AG04450 (cell line): Measurements from ENCODE around the gene TMEM39B. TPM values are rescaled to one million over a fixed set of nuclear protein-coding genes. Genes with fewer than 3 reads are reported as not detected.
A peak's percentile ranks its signal among the peaks of the same experiment; 100 is the strongest.
"Not testable (repeated sequence)": the region's sequence is repeated elsewhere in the genome, so short reads cannot be mapped to it uniquely, and the experiment has no call there.

Experiments
- CTCF ChIA-PET: fragments of 300-600, 350-600 bp; formaldehyde crosslinking; extraction: SDS; loops from one replicate; lab custom pipeline; 2022; ENCODE audit warnings: antibody characterized with exemption, inconsistent platforms; lab: Charles Lee
- POLR2A ChIA-PET: fragments of 350-600 bp; formaldehyde crosslinking; extraction: SDS; loops from one replicate; lab custom pipeline; 2021; ENCODE audit warnings: antibody characterized with exemption, inconsistent platforms; lab: Yijun Ruan, JAX
- DNase-seq: peaks from one replicate; pipeline ENCODE4 v3.0.0-alpha.2; 2011; ENCODE audit warnings: low read depth, low spot score
- H3K27ac ChIP-seq: one replicate; pipeline ENCODE4 v1.5.1; 2012; ENCODE audit warnings: low read depth, low read length, control low read depth
- H3K27me3 ChIP-seq: one replicate; pipeline ENCODE4 v1.6.0; 2012; ENCODE audit warnings: low read length; ENCODE audit not compliant: control insufficient read depth, insufficient read depth
- H3K4me3 ChIP-seq: 2 replicates; pipeline ENCODE4 v1.5.1; 2011; ENCODE audit warnings: mild to moderate bottlenecking, low read depth, low read length, control low read depth
- H3K9me3 ChIP-seq: 2 replicates; pipeline ENCODE4 v1.5.1; 2012; ENCODE audit warnings: low read length; ENCODE audit not compliant: control insufficient read depth, insufficient read depth
- CTCF ChIP-seq: IDR thresholded peaks from 2 replicates; pipeline ENCODE4 v1.5.1; 2011; ENCODE audit warnings: low read depth, low read length, control low read depth, inconsistent platforms
- polyA plus RNA-seq: library from polyadenylated mRNA; depleted of rRNA; stranded (reverse); fragments of >200 nt; gene quantifications from 2 replicates; pipeline ENCODE4 v1.2.3, GENCODE V29; 2011

Gene TMEM39B
- polyA plus RNA-seq, 1 experiment: 16.2 TPM

DNA sequence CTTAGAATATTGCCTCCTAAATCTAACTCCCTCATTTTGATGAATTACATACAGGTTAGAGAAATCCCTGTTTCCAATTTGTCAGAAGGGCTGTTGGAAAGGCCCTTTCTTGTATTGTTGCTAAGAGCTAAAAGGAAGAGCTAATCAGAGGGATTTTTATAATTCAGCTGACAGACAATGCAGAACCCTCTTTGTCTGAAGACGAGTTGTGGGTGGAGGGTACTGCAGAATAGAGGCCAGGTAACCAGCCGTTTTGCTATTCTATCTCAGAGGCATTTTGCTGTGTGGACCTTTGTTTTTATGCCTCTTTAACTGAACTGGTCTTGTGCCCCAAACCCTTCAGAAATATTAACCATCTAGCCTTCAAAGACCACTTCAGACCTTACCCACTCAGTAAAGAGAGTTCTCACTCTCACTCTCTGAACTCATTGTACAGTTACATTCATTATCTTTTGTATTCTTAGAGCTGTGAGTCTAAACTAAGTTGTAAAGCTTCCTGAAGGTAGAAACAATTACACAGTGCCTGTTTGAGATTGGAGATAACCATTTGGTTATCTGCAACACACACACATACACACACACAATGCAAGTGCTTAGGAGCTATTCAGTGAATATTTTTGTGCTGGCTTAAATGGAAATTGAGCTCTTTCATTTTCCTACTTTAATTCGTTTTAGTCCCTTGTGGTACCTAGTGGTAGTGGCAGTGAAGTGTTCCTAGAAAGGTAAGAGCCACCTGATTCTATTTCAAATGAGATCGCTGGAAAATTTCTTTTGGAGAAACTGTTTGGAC lies 54.9 kb downstream of the TMEM39B start:
- Histone ChIP-seq H3K4me3 (no peak overlapping the region), H3K27me3 (no peaks in the 10 kb centered on the region), H3K27ac (no peak overlapping the region), H3K9me3 (no peaks in the 10 kb centered on the region)
- CTCF ChIA-PET: interaction anchor here (0.5 to 1.5 kb wide), 5 partner anchors 9 to 180 kb away, joined by 3 to 4 read pairs (median 4); partner anchors contain the start of gene TMEM39B
- DNase-seq: no peak
- POLR2A ChIA-PET: no interaction called here
- TF ChIP-seq CTCF: no peak

DNA sequence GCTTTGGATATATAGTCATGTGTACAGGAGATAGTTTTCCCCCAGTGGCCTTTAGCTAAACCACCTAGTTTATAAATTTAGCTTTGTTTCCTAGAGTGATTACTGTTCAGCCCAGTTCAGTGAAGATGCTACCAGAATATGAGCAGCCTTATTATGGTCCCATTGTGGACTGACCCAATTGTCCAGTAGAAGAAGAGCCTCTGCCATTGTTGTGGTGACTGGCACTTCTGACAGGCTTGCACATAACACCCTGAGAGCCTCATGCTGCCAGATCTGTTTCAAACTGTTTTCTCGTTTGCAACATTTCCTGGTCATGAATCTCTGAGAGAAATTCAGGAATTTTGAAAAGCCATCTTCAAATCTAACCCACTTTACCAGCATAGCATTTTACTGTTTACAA lies 55.7 kb downstream of the TMEM39B start:
- Histone ChIP-seq H3K27me3 (no peaks in the 10 kb centered on the region), H3K9me3 (no peaks in the 10 kb centered on the region), H3K27ac (no peak overlapping the region), H3K4me3 (no peak overlapping the region)
- TF ChIP-seq CTCF: no peak
- ChIA-PET CTCF (interaction anchor here (0.5 to 1.5 kb wide), 4 partner anchors 10 to 180 kb away, joined by 3 to 4 read pairs (median 4); no protein-coding TSS in a partner anchor), POLR2A (interaction anchor here (0.7 kb wide), 1 partner anchor 10 kb away, joined by 3 read pairs; no protein-coding TSS in a partner anchor)
- no peak for DNase-seq

DNA sequence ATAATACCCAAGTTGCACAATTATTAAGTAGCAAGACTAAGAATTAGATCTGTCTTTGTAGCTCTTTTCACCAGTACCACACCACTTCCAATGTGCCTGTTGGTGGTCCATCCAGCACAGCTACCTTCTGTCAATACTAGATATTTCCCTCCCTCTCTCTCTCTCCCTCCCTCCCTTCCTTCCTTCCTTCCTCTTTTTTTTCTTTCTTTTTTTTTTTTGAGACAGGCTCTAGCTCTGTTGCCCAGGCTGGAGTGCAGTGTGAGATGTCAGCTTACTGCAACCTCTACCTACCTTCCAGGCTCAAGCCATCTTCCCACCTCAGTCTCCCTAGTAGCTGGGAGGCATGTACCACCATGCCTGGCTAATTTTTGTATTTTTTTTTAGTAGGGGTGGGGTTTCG lies 56.2 kb downstream of the TMEM39B start:
- no peak for DNase-seq
- Histone ChIP-seq H3K4me3 (no peak overlapping the region), H3K27me3 (no peaks in the 10 kb centered on the region), H3K9me3 (no peaks in the 10 kb centered on the region), H3K27ac (no peak overlapping the region)
- ChIA-PET CTCF (interaction anchor here (1.5 kb wide), 1 partner anchor 10 kb away, joined by 4 read pairs; no protein-coding TSS in a partner anchor), POLR2A (interaction anchor here (0.7 kb wide), 1 partner anchor 11 kb away, joined by 3 read pairs; no protein-coding TSS in a partner anchor)
- TF ChIP-seq CTCF: no peak

DNA sequence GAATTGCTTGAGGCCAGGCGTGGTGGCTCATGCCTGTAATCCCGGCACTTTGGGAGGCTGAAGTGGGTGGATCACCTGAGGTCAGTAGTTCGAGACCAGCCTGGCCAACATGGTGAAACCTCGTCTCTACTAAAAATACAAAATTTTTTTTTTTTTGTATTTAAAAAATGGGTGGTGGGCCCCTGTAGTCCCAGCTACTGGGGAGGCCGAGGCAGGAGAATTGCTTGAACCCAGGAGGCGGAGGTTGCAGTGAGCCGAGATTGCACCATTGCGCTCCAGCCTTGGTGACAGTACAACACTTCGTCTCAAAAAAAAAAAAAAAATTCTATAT lies 61.2 kb downstream of the TMEM39B start:
- DNase-seq, H3K9me3 ChIP-seq, H3K27me3 ChIP-seq, H3K4me3 ChIP-seq: not testable (repeated sequence)
- ChIA-PET POLR2A (interaction anchor here (0.6 to 0.7 kb wide), 3 partner anchors 12 to 960 kb away, joined by 3 to 6 read pairs (median 5); no protein-coding TSS in a partner anchor), CTCF (interaction anchor here (0.7 kb wide), 2 partner anchors 25 to 60 kb away, joined by 3 to 10 read pairs; no protein-coding TSS in a partner anchor)
- H3K27ac ChIP-seq: peak overlapping the region; percentile 78

DNA sequence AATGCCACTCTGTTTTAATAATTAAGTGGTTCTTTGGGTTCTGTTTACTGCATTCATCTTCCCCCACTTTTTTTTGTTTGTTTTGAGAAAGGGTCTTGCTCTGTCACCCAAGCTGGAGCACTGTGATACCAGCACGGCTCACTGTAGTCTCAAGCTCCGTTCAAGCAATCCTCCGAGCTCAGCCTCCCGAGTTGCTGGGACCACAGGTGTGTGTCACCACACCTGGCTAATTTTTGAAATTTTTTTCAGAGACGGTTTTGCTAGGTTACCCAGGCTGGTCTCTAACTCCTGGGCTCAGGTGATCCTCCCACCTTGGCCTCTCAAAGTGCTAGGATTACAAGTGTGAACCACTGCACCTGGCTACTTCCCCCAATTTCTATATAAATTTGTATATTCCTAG lies 64.4 kb downstream of the TMEM39B start:
- no peak for TF ChIP-seq CTCF
- Histone ChIP-seq H3K9me3 (no peaks in the 10 kb centered on the region), H3K27ac (no peak overlapping the region), H3K27me3 (no peaks in the 10 kb centered on the region), H3K4me3 (no peak overlapping the region)
- POLR2A ChIA-PET: no interaction called here
- DNase-seq: no peak
- CTCF ChIA-PET: no interaction called here
